GM21619 (cell line): ENCODE results near the gene PICK1.

Experiments
- ATAC-seq: cut with Tn5 transposase; IDR thresholded peaks from one replicate; pipeline ENCODE4 v1.9.1; 2021; ENCODE audit not compliant: unreplicated experiment

Gene PICK1

DNA sequence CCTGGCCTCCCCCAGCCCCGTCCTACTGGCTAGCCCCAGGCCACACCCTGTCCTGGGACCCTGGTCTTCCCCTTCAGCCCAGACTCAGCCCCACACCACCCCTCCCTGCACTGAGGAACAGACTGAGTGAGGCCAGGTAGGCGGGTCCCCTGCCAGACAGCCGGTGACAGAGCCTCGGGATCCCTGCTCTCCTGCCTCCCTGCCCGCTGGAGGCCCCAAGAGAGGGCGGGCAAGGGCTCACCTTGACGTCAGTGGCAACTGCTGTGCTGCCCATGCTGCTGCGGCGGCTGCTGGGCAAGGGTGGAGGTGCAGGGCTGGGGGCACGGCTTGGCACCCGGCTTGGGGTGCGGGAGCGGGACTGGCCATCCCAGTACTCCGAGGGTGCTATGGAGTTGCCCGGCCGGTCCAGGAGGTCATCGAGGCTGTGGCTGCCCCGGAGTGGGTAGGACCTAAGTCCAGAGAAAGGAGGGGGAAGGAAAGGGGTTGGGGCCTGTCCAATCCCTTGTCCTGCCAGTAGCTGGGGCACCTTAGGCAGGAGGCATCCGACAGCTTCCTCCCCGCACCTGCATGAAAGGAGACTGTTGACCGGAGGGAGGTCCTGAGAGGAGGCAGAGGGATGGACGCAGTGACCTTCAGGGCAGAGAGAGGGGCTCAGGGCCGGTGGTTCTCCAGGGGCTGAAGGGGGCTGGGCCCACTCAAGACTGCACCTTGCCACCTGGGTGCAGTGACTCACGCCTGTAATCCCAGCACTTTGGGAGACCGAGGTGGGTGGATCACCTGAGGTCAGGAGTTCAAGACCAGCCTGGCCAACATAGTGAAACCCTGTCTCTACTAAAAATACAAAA is 29.0 kb downstream of the PICK1 start:
- ATAC-seq = no peak

- no peak for ATAC-seq
These were observed 29.7 kb downstream of the PICK1 start for GRCh38 chr22:38086942-38087341.

DNA sequence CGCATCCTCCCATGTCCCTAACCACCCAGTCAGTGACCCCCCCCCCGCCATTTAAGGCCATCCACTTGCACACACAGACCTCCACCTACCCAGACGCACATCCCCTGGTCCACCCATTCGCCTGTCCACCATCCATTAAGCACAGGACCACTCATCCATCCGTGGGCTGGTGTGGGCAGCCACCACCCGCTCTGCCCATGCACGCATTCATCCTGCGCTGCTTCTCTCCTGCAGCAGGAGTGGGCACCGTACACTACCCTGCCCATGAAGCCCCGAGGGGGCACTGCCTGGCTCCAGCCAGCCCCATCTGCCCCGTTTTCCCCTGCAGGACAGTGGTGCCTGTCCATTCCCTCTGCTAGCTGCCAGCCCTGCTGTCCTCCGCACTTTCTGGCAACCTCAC is 30.7 kb downstream of the PICK1 start:
- no peak for ATAC-seq

DNA sequence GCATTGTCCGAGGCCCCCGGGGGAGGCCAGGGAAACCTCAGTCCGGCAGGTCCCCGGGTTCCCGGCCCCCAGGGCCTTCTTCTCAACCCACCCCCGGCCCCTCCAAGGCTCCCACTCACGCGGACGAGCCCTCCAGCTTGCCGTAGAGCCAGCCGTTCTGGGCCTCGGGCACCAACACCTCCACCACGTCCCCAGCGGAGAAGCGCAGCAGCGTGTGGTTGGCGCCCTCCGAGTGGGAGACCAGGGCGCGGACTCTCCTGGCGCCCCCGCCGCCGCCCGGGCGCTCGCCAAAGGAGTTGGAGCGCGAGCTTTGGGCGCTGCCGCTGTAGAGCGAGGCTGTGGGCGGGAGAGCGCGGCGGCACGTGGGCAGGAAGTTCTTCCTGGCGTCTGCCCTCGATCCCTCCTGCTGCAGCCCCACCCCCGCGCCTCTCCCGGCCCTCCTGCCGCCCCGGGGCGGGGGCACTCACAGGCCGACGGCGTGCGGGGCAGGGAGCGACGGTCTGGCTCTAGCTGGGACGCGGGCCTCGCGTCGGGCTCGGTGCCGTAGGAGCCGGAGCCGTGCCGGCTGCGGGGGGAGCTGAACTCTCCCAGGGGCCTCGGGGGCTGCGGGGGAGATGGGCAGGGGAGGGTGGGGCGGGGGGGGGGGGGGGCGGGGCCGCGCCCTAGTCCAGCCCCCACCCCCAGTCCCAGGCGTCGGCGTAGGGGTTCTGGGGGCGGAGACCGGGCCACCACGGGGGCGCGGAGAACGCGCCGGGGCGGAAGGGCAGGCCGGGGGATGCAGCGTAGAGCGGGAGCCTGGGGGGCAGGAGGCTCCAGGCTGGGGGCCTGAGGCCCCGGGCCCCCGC is 31.6 kb downstream of the PICK1 start:
- no peak for ATAC-seq

- no peak for ATAC-seq
These were observed 32.3 kb downstream of the PICK1 start for GRCh38 chr22:38089474-38089851.

DNA sequence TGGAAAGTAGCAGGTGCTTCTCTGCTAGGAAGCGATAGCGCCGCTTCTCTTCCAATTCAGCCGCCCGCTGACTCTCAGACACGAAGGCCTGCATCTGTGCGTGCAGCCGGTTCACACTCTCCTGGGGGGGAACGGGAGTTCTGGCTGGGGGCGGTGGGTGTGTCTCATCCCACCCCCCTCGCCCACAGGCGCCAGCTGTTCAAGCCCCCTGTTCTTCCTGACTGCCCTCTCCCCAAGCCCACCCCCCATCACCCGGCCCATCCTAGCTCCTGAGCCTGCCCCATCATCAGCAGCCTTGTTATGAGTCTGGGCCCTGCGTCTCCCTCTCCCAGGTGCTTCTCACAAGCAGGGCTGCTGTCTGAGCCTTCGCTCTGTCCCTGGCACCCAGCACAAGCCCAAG is 39.9 kb downstream of the PICK1 start:
- no peak for ATAC-seq

DNA sequence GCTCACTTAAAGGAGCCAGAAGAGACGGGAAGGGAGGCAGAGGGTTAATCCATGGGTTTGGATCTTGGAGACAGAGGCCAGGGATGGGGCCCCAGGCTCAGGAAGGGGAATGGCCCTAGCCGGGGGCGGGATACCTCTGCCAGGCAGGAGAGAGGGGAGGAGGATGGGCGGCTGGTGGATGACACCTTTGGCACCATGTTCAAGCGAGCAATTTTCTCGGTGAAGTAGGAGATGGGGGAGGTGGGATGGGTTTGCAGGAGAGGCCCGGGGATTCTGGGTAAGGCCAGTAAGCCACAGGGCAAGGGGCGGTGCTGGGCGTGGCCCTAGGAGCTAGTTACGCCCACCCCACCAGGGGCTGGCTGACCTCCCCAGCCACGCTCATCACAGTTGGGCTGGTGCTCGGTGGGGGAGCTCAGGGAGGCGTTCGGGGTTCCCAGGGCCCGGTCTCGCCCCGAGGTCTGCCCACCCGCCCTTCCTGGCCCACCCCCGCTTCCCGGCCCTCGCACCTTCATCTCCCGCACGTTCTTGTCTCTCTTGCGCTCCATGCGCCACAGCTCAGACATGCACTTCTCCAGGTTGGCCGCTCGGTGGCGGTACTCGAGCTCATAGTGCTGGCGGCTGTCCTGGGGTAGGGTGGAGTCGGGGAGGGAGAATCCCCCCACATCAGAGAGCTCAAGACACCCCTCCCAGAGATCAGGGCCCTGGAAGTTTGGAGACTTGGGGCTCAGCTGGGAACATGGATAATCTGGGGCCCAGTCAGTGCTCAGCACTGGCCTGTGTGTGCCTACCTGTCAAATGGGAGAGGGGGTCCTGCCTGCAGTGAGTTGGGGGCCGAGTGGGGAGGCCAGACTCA is 40.6 kb downstream of the PICK1 start:
- ATAC-seq = no peak

- no peak for ATAC-seq
These were observed 41.4 kb downstream of the PICK1 start for GRCh38 chr22:38098410-38099249.

DNA sequence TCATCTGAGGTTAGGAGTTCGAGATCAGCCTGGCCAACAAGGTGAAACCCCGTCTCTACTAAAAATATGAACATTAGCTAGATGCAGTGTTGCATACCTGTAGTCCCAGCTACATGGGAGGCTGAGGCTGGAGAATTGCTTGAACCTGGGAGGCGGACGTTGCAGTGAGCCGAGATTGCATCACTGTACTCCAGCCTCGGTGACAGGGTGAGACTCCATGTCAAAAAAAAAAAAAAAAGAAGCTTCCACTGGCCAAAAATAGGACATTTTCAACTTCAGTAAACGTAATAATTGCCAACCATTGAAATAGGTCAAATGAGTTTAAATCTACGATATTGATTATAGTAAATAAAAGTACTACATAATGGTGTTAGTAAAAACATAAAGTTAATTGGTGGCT is 46.4 kb downstream of the PICK1 start:
- no peak for ATAC-seq

DNA sequence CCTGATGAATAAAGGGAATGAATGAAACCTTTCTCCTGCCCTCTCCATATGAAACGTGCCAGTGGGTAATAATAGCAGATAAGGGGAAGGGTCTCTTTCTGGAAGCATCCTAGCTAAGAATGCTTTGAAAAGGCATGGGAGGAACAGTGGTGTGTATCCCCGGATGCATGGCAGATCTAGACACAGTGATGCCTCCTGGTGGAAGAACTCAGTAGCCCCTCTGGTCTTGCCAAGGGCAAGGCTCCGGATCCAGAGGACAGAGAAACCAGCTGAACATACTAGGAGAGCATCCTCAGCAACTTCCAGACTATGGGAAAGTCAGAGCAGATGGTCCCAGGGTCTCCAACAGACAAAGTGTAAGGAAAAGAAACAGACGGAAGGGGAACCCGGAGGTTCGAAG is 46.9 kb downstream of the PICK1 start:
- no peak for ATAC-seq

DNA sequence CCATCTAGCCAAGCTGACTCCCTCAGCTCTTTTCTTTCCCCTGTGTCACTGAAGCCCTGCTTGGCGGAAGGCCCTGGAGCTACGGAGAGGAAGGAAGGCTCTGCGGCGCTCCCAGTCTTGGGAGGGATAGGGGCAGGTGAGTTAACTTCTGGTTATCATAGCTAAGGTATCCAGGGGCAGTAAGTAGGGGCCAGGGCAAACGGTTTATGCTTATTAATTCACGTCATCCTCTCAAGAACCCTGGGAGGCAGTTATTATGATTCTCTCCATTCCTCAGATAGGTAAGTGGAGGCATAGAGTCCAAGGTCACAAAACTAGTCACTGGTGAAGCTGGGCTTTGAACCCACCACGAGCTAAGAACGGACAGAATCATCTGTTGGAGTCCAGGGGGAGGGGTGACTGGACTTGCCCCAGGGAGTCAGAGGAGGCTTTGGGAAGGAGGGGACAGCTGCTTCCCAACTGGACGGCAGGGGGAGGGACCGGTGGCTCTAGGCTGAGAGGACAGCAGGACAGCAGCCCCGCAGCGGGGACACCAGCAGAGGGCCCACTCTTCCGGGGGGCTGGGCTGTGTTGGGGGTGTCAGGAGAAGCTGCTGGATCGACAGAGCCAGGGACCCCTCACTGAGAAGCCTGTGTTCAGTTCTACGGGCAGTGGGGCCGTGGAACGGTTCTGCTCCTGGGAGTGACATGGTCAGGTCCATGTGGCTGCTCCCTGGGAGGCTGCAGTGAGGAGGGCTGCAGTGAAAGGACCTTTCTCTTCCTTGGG is 49.8 kb downstream of the PICK1 start:
- no peak for ATAC-seq

- no peak for ATAC-seq
These were observed 50.7 kb downstream of the PICK1 start for GRCh38 chr22:38107692-38108515.

GRCh38 chr22:38108561-38109319 is 51.5 kb downstream of the PICK1 start:
- ATAC-seq = no peak

GRCh38 chr22:38109371-38110001 is 52.3 kb downstream of the PICK1 start:
- ATAC-seq = no peak

GRCh38 chr22:38110008-38110862 is 53.0 kb downstream of the PICK1 start, which contains the start of gene BAIAP2L2:
TSS of gene BAIAP2L2 (minus strand) at chr22:38110684. CDS start at chr22:38110525, 159 bp downstream.
- no peak for ATAC-seq
